HG03159 (cell line): ENCODE measurements around the gene LAMC2.
"Not testable (repeated sequence)": the region's sequence is repeated elsewhere in the genome, so short reads cannot be mapped to it uniquely, and the experiment has no call there.

Experiments used
- ATAC-seq: cut with Tn5 transposase; IDR thresholded peaks from one replicate; pipeline ENCODE4 v1.9.1; 2021; ENCODE audit warnings: mild to moderate bottlenecking, moderate library complexity; ENCODE audit not compliant: unreplicated experiment

The LAMC2 gene

GRCh38 chr1:183185941-183186490, at the start of gene LAMC2:
Gene LAMC2, plus strand, starts transcription at chr1:183186264. Its CDS starts 89 bp downstream, at chr1:183186353.
- ATAC-seq: no peak

- ATAC-seq: no peak
These were observed 48.3 kb upstream of the LAMC2 start for GRCh38 chr1:183137782-183138181.

- ATAC-seq: no peak
These were observed 47.8 kb upstream of the LAMC2 start for GRCh38 chr1:183138301-183138700.

- ATAC-seq: no peak
These were observed 46.7 kb upstream of the LAMC2 start for GRCh38 chr1:183139281-183139942.

- no peak for ATAC-seq
These were observed 45.4 kb upstream of the LAMC2 start for GRCh38 chr1:183140633-183141032.

GRCh38 chr1:183142171-183142570, 43.9 kb upstream of the LAMC2 start:
- no peak for ATAC-seq

GRCh38 chr1:183143576-183144315, 42.3 kb upstream of the LAMC2 start:
- no peak for ATAC-seq

GRCh38 chr1:183144752-183145151, 41.3 kb upstream of the LAMC2 start:
- ATAC-seq: no peak

- ATAC-seq: no peak
These were observed 38.3 kb upstream of the LAMC2 start for GRCh38 chr1:183147735-183148134.

- no peak for ATAC-seq
These were observed 37.5 kb upstream of the LAMC2 start for GRCh38 chr1:183148599-183148998.

GRCh38 chr1:183149273-183149672, 36.8 kb upstream of the LAMC2 start:
- ATAC-seq: no peak

- not testable (repeated sequence) for ATAC-seq
These were observed 36.0 kb upstream of the LAMC2 start for GRCh38 chr1:183150032-183150431.

- ATAC-seq: no peak
These were observed 35.6 kb upstream of the LAMC2 start for GRCh38 chr1:183150445-183150844.

GRCh38 chr1:183152180-183152579, 33.9 kb upstream of the LAMC2 start:
- no peak for ATAC-seq

- no peak for ATAC-seq
These were observed 30.1 kb upstream of the LAMC2 start for GRCh38 chr1:183155939-183156338.

- no peak for ATAC-seq
These were observed 26.1 kb upstream of the LAMC2 start for GRCh38 chr1:183159960-183160359.

GRCh38 chr1:183161391-183161790, 24.7 kb upstream of the LAMC2 start:
- no peak for ATAC-seq

GRCh38 chr1:183163316-183163715, 22.7 kb upstream of the LAMC2 start:
- ATAC-seq: no peak

- no peak for ATAC-seq
These were observed 21.7 kb upstream of the LAMC2 start for GRCh38 chr1:183164340-183164739.

GRCh38 chr1:183164963-183165362, 21.1 kb upstream of the LAMC2 start:
- no peak for ATAC-seq

- ATAC-seq: no peak
These were observed 20.6 kb upstream of the LAMC2 start for GRCh38 chr1:183165456-183165855.

- no peak for ATAC-seq
These were observed 19.6 kb upstream of the LAMC2 start for GRCh38 chr1:183166454-183166853.
